Esophagus mucosa (tissue), 1 donor: ENCODE data around the gene EFCAB5. TPM values are rescaled to one million over a fixed set of nuclear protein-coding genes. Genes with fewer than 3 reads are reported as not detected.
"Not testable (repeated sequence)": the region's sequence is repeated elsewhere in the genome, so short reads cannot be mapped to it uniquely, and the experiment has no call there.

Experiments used
- ATAC-seq: fragments of 200-7000 bp; cut with Tn5 transposase; one replicate; pipeline ENCODE4 v1.9.1; 2020
- total RNA-seq: library from RNA; stranded (reverse); gene quantifications from one replicate; pipeline ENCODE4 v1.2.4, GENCODE V29; 2023
- donor health status: DM: yes; HTN: yes; CAD: no.

The EFCAB5 gene
- not detected for total RNA-seq

DNA sequence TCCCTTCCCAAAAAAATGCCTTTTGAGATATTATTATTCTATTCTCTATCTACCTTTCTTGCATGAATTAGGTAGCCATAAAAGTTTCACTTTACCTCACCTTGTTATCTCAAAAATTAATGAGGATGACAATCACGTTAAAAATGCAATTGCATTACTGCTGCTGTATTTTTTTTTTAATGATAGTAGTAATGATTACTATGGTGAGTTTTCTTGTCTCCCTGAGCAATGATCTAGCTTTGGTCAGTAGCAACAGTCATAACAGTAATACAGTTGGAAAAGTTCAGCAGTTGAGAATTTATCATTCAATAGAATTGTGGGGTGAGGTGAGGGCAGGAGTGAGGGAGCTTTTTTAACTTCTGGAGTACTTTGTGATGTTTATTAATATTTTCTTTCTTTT, at the start of gene EFCAB5:
TSS of gene EFCAB5 (plus strand) at position 301 of the 400 bp plus-strand sequence. CDS start 163 bp downstream, outside the sequence.
- no peak for ATAC-seq

GRCh38 chr17:29892201-29892600, 49.2 kb upstream of the EFCAB5 start:
- ATAC-seq, result no peak

GRCh38 chr17:29897136-29897535, 44.3 kb upstream of the EFCAB5 start:
- not testable (repeated sequence) for ATAC-seq

GRCh38 chr17:29903471-29903870, 38.0 kb upstream of the EFCAB5 start:
- ATAC-seq, result no peak

DNA sequence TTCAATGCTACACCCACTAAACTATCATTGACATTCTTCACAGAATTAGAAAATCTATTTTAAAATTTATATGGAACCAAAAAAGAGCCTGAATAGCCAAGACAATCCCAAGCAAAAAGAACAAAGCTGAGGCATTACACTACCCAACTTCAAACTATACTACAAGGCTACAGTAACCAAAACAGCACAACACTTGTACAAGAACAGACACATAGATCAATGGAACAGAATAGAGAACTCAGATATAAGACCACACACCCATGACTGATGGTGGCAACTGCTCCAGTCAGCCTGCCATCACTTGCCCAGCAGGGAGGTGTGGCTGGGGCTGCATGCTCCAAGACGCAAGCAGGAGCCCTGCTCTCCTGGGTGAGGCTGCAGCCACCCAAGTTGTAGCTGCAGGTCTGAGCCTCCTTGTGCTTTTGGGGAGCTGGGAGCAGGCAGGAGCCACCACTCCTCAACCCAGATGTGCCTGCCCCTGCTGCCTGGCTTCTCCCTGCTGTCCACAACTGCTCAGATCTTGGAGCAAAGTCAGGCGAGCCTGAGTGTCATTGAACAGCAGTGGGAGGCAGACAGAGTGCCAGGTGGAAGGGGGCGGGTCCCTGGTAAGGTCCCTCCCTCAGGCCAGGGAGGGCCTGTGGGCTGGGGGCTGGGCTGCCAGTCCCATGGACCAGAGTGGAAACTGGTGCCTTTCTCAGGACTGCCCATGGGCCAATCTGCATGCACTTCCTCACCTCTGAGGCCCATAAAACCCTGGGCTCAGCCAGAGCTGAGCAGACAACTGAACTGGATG, 36.2 kb upstream of the EFCAB5 start:
- ATAC-seq, result peak; percentile 60

DNA sequence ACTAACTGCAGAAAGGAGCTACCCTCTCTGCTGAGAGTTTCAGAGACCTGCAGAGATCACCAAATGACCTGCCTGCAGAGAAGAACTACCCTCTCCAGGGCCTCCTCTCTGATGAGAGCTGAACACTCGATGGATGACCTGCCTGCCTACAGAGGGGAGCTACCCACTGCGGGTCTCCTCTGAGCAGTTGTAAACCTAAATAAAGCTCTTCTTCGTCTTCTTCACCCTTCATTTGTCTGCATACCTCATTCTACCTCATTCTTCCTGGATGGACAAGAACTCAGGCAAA, 35.6 kb upstream of the EFCAB5 start:
- no peak for ATAC-seq

DNA sequence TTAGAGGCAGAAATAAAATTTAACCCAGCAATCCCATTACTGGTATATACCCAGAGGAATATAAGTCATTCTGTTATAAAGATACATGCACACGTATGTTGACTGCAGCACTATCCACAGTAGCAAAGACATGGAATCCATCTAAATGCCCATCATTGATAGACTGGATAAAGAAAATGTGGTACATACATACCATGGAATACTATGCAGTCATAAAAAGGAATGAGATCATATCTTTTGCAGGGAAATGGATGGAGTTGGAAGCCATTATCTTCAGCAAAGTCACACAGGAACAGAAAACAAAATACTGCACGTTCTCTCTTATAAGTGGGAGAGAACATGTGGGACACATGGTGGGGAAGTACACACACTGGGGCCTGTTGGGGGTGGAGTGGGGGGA, 34.5 kb upstream of the EFCAB5 start:
- no peak for ATAC-seq

DNA sequence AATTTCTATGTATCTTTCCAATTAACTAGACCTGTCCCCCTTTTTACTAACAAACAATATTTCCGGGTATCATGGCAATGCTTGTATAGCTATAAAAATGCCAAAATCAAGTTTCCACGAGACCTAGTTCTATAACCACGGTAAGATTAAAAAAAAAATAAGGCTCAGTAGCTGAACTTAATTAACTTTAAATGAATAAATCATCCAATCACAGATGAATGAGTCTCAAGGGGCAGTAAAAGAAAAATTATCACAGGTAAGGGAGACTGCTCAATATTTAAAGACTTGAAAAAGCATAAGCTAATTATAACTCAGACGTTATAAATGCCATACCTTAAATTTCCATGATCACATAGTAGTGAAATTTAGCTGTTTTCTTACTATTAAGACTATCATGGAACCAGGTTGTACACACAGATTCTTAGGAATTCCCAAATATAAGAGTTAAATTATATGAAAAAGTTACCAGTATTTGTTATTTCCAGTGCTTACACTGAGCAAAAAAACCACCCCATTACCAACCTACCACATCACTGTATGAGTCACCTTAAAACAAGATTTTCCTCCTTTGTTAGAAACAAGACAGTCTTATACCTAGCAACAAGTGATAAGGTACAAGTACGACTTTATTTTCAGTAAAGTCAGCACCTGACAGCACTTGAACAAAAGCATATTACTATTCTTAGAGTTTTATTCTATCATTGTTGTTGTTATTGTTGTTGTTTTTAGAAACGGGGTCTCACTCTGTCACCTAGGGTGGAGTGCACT, 32.0 kb upstream of the EFCAB5 start:
- peak; percentile 81 for ATAC-seq

GRCh38 chr17:29911641-29912177, 29.7 kb upstream of the EFCAB5 start:
- ATAC-seq, result no peak

DNA sequence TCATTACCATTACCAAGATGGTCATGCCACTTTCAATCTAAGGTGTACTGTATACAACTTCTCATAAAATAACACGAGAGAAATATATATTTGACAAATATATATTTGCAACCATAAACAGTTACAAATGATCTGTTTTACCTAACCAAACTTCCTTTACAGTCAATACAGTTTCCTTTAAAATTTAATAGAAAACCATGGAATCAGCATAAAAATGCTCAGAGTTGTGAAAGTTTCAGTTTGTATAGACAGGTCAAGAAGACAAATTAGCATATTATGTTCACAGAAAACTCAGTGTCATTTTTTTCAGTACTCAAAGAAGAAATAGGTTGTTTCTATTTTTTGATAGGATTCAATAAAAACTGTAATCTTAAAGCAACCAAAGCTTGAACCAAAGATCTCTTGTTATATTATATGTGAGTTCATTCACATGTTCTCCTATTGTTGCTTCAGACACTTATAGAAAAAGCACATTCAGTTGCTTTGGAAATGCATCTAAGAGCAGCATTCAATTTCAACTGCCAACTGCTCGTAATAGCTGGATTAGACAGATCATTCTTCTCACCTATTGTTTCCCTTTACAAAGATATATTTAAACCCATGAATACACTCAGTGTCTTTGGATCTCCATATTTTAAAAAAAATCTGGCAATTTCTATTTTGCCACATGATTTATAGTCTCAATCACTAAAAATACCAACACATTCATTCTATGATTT, 26.5 kb upstream of the EFCAB5 start:
- no peak for ATAC-seq

DNA sequence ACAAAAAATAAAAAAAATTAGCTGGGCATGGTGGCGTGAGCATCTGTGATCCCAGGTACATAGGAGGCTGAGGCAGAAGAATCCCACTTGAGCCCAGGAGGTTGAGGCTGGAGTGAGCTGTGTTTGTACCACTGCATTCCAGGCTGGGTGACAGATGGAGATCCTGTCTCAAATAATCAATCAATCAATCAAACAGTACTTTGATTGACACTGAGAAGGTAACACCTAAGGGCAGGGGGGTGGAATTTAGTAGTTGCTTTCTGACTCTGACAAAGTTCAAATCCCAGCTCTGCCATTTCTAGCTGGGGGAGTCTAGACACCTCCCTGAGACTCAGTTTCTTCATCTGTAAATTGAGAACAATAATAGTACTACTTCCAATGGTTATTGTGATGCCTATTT, 23.4 kb upstream of the EFCAB5 start:
- no peak for ATAC-seq

- no peak for ATAC-seq
These were observed 22.2 kb upstream of the EFCAB5 start for GRCh38 chr17:29918922-29919856.

- no peak for ATAC-seq
These were observed 16.6 kb upstream of the EFCAB5 start for GRCh38 chr17:29924786-29925185.

- ATAC-seq, result no peak
These were observed 13.9 kb upstream of the EFCAB5 start for GRCh38 chr17:29927546-29927945.

GRCh38 chr17:29929006-29929532, 12.4 kb upstream of the EFCAB5 start:
- ATAC-seq, result peak; percentile 3

DNA sequence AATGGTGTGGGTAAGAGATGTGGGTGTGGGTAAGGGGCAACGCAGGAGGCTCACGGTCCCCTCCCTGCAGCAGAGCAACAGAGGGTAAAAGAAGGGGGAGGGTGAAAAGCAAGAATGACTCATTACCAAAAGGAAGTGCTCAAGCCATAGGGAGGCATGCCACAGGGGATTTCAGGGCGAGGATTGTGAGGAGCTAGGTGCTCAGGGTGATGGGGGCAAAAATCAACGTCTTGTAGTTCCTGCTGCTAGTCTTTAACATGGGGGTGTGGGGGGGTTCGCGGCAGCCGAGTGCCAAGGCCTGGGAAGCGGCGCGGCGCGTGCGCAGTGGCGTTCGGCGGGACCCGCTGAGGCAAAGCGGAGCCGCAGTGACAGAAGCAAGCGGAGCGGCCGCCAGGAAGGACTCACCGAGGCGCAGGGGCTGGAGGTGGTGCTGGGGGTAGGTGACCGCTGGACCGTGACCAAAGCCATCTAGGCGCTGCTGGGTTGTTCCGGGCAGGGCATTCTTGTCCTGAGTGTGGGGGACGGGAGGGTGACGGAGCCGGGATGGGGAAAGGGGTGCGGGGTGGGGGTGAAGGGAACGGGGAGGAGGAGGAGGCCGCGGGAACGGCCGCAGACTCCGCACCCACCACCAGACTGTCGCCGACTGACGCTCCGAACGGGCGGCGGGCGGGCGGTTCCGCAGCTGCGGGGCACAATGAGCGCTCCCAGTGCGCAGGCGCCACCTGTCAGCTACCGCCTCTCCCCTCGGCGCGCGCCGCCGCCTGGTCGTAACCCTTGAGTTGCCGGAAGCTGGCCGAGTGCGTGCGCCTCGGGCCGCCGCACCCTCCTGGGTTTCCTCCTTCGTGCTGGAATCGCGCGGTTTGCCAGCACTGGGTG, 11.7 kb upstream of the EFCAB5 start, which contains the start of gene SSH2:
TSS of gene SSH2 (minus strand) at position 696 of the 876 bp plus-strand sequence. CDS start at position 468, 228 bp downstream.
- peak; percentile 94 for ATAC-seq

- ATAC-seq, result no peak
These were observed 10.9 kb upstream of the EFCAB5 start for GRCh38 chr17:29930409-29931010.

- ATAC-seq, result peak; percentile 71
These were observed 10.1 kb upstream of the EFCAB5 start for GRCh38 chr17:29931231-29931932.

DNA sequence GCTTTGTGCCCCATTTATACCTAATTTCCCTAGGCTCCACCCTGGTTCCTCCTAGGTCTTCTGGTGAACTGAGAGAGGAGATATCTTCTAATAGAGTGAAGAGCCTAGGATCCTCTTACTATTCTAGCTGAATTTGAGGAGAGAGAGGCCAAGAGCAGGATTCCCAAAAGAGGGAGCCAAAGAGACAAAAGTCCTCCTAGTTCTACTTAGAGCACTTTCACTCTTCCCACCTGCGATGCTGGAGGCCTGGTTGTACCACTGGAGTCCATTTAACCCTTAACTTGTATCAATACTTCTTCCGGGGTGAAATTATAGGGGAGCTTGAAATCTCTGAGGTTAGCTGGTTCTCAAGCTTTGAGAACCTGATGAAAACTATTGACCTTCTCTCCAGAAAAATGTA, 8.1 kb upstream of the EFCAB5 start:
- ATAC-seq, result no peak
